Endothelial cell of umbilical vein (primary cell): ENCODE data around the gene KRT6C. TPM values are rescaled to one million over a fixed set of nuclear protein-coding genes. Genes with fewer than 3 reads are reported as not detected.
"Not testable (repeated sequence)": the region's sequence is repeated elsewhere in the genome, so short reads cannot be mapped to it uniquely, and the experiment has no call there.

Experiments
- BruUV-seq: library from RNA; stranded (reverse); fragments of 400-500 nt; replicated peaks from 2 replicates; lab custom pipeline; 2021; lab: Mats Ljungman, UMichigan
- CTCF ChIA-PET: fragments of 300-600, 350-600 bp; sonication (Branson Sonifier 250); formaldehyde crosslinking; loops from one replicate; lab custom pipeline; 2021; ENCODE audit warnings: antibody characterized with exemption, inconsistent platforms; lab: Charles Lee
- POLR2A ChIA-PET: fragments of 300-600, 350-600 bp; sonication (Branson Sonifier 250); formaldehyde crosslinking; loops from one replicate; lab custom pipeline; 2021; ENCODE audit warnings: antibody characterized with exemption, inconsistent platforms; lab: Charles Lee
- DNase-seq: peaks from one replicate; pipeline ENCODE4 v3.0.0-alpha.2; 2011; ENCODE audit warnings: low read depth, low spot score
- FAIRE-seq: peaks from 2 replicates; lab custom pipeline; 2011; peaks lifted over from hg19 to GRCh38; lab: Jason Lieb, UNC
- H2AFZ ChIP-seq: 2 replicates; pipeline ENCODE4 v1.6.0; 2012; ENCODE audit warnings: low read depth, low read length, control low read depth, inconsistent platforms
- H3K27ac ChIP-seq: 2 replicates; pipeline ENCODE4 v1.5.1; 2011; ENCODE audit warnings: low read depth, mild to moderate bottlenecking, control low read depth, low read length, moderate library complexity; ENCODE audit not compliant: insufficient read depth
- H3K27me3 ChIP-seq, 2 experiments: 2 replicates each; pipeline versions ENCODE4 v1.6.0 to v1.6.1; 2011; ENCODE audit warnings: low read length in 2 of 2, mixed read lengths in 1 of 2; ENCODE audit not compliant: control insufficient read depth in 2 of 2, insufficient read depth in 2 of 2
- H3K36me3 ChIP-seq, 2 experiments: 2 replicates in 1 of 2; 3 replicates in 1 of 2; pipeline ENCODE4 v1.5.1; 2011; ENCODE audit warnings: low read length in 2 of 2, mild to moderate bottlenecking in 1 of 2, moderate library complexity in 1 of 2; ENCODE audit not compliant: control insufficient read depth in 2 of 2, insufficient read depth in 2 of 2; ENCODE audit errors: extremely low read depth in 1 of 2
- H3K4me1 ChIP-seq: 3 replicates; pipeline ENCODE4 v1.5.1; 2011; ENCODE audit warnings: mild to moderate bottlenecking, low read length; ENCODE audit not compliant: control insufficient read depth, insufficient read depth; ENCODE audit errors: extremely low read depth
- H3K4me2 ChIP-seq: 2 replicates; pipeline ENCODE4 v1.6.1; 2011; ENCODE audit warnings: low read length, control low read depth, mixed read lengths; ENCODE audit not compliant: insufficient read depth
- H3K4me3 ChIP-seq, 3 experiments: fragments of 200-600 bp in 1 of 3; sonication (generic), shearing (Covaris generic) in 1 of 3; replicated peaks in 1 of 3; 2 replicates each; pipeline ENCODE4 v1.5.1; 2011 to 2016; ENCODE audit warnings: control low read depth in 3 of 3, low read length in 3 of 3, mild to moderate bottlenecking in 2 of 3, inconsistent platforms in 1 of 3, low read depth in 1 of 3, moderate library complexity in 1 of 3; ENCODE audit not compliant: insufficient read depth in 1 of 3
- H3K79me2 ChIP-seq: 2 replicates; pipeline ENCODE4 v1.6.0; 2012; ENCODE audit warnings: low read length, inconsistent platforms; ENCODE audit not compliant: control insufficient read depth, insufficient read depth
- H3K9ac ChIP-seq: replicated peaks from 2 replicates; pipeline ENCODE3; 2011; ENCODE audit warnings: low read length, control low read depth; ENCODE audit not compliant: insufficient read depth; ENCODE audit errors: extremely low read depth
- H3K9me1 ChIP-seq: replicated peaks from 3 replicates; pipeline ENCODE4 v1.6.0; 2011; ENCODE audit warnings: mild to moderate bottlenecking, low read length; ENCODE audit not compliant: control insufficient read depth, insufficient read depth; ENCODE audit errors: extremely low read depth
- H3K9me3 ChIP-seq: replicated peaks from 2 replicates; pipeline ENCODE4 v1.5.1; 2012; ENCODE audit warnings: low read length, inconsistent platforms; ENCODE audit not compliant: control insufficient read depth, insufficient read depth
- H4K20me1 ChIP-seq: replicated peaks from 2 replicates; pipeline ENCODE3; 2011; ENCODE audit warnings: mild to moderate bottlenecking, low read length; ENCODE audit not compliant: control insufficient read depth, insufficient read depth; ENCODE audit errors: extremely low read depth
- EZH2 ChIP-seq: IDR thresholded peaks from 2 replicates; pipeline ENCODE4 v1.6.1; 2012; ENCODE audit warnings: borderline replicate concordance, low read depth, mild to moderate bottlenecking, moderate library complexity, low read length, inconsistent platforms; ENCODE audit not compliant: severe bottlenecking
- FOS ChIP-seq: IDR thresholded peaks from 2 replicates; pipeline ENCODE4 v1.6.1; 2011; ENCODE audit warnings: mild to moderate bottlenecking, low read length, moderate library complexity, borderline replicate concordance; ENCODE audit not compliant: insufficient read depth
- GATA2 ChIP-seq: IDR thresholded peaks from 2 replicates; pipeline ENCODE4 v1.7.0; 2011; ENCODE audit warnings: low read depth, mild to moderate bottlenecking, moderate library complexity, mixed read lengths, low read length; ENCODE audit not compliant: insufficient read length, insufficient read depth
- JUN ChIP-seq: IDR thresholded peaks from 2 replicates; pipeline ENCODE4 v1.6.1; 2011; ENCODE audit warnings: borderline replicate concordance, low read depth; ENCODE audit not compliant: insufficient read length, insufficient read depth
- MYC ChIP-seq: IDR thresholded peaks from one replicate; pipeline ENCODE4 v1.6.1; 2011; ENCODE audit warnings: mild to moderate bottlenecking, low read depth, low read length
- POLR2A ChIP-seq: IDR thresholded peaks from 2 replicates; pipeline ENCODE4 v1.6.1; 2012; ENCODE audit warnings: low read depth, mild to moderate bottlenecking, control low read depth, low read length
- POLR2AphosphoS5 ChIP-seq: IDR thresholded peaks from 2 replicates; pipeline ENCODE4 v1.6.1; 2012; ENCODE audit warnings: low read depth, mild to moderate bottlenecking, control low read depth, low read length, moderate library complexity; ENCODE audit not compliant: insufficient read depth
- dilution Hi-C: fragments of 300-500 bp; cut with MboI; formaldehyde crosslinking; loops from one replicate; pipeline ENCODE4 v1.15.0; 2019; ENCODE audit warnings: low sequenced_read_pairs; ENCODE audit not compliant: extremely low pct_ligation_motif_present
- intact Hi-C: fragments of 100-400 bp; cut with micrococcal nuclease; formaldehyde crosslinking; loops from one replicate; pipeline ENCODE4 v1.10.0; 2022
- polyA plus RNA-seq, 4 experiments: library from polyadenylated mRNA; depleted of rRNA in 3 of 4; stranded (reverse) in 3 of 4; unstranded in 1 of 4; fragments of >200 nt; gene quantifications; 2 replicates each; pipeline versions ENCODE4 v1.2.1 to v1.2.3, GENCODE V29; 2011 to 2012; ENCODE audit warnings: missing spikeins in 1 of 4
- total RNA-seq: library from RNA; stranded (reverse); gene quantifications from 2 replicates; pipeline ENCODE4 v1.2.3, GENCODE V29; 2021
- TF ChIP-seq, protein P1 (sequence below), 2 donors: IDR thresholded peaks; 1 replicate in 1 of 2; 2 replicates in 1 of 2; pipeline ENCODE4 v1.5.1; 2011; ENCODE audit warnings: low read length in 2 of 2, mild to moderate bottlenecking in 2 of 2, moderate library complexity in 2 of 2, control low read depth in 1 of 2, inconsistent platforms in 1 of 2, low read depth in 1 of 2; ENCODE audit not compliant: insufficient read depth in 1 of 2; ENCODE audit errors: extremely low read depth in 1 of 2
- TF ChIP-seq, protein P2 (sequence below): IDR thresholded peaks from 2 replicates; pipeline ENCODE4 v1.6.1; 2011; ENCODE audit not compliant: insufficient read depth, insufficient read length

The KRT6C gene
- total and polyA plus RNA-seq, 2 donors (not counting 3 experiments of a cell fraction or from before 2014, with no cell fraction given), result not detected

- dilution Hi-C loops (no loop called here), intact Hi-C loops (no loop called here)
- DNase-seq, result no peak
- no peak for FAIRE-seq
- no peak within 1 kb of the TSS for H3K9ac ChIP-seq
- no TSS peak for BruUV-seq
- no peak for TF ChIP-seq JUN
- TF ChIP-seq, protein P1, sequence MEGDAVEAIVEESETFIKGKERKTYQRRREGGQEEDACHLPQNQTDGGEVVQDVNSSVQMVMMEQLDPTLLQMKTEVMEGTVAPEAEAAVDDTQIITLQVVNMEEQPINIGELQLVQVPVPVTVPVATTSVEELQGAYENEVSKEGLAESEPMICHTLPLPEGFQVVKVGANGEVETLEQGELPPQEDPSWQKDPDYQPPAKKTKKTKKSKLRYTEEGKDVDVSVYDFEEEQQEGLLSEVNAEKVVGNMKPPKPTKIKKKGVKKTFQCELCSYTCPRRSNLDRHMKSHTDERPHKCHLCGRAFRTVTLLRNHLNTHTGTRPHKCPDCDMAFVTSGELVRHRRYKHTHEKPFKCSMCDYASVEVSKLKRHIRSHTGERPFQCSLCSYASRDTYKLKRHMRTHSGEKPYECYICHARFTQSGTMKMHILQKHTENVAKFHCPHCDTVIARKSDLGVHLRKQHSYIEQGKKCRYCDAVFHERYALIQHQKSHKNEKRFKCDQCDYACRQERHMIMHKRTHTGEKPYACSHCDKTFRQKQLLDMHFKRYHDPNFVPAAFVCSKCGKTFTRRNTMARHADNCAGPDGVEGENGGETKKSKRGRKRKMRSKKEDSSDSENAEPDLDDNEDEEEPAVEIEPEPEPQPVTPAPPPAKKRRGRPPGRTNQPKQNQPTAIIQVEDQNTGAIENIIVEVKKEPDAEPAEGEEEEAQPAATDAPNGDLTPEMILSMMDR (IDR thresholded peaks at IDR 0.05; ENCODE audit: extremely low read depth in 1 of 2, insufficient read depth in 1 of 2, low read depth in 1 of 2, low read length in 2 of 2), result no peak
- no peak for TF ChIP-seq EZH2
- no peak for TF ChIP-seq GATA2
- TF ChIP-seq, protein P2, sequence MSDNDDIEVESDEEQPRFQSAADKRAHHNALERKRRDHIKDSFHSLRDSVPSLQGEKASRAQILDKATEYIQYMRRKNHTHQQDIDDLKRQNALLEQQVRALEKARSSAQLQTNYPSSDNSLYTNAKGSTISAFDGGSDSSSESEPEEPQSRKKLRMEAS, result no peak
- TF ChIP-seq MYC, result no peak
- TF ChIP-seq POLR2AphosphoS5, result no peak
- TF ChIP-seq FOS, result no peak
- TF ChIP-seq POLR2A, result no peak
- CTCF ChIA-PET, result interaction anchor here (1.2 to 2.3 kb wide), 2 partner anchors 11 to 378 kb away, joined by 3 to 6 read pairs; no protein-coding TSS in a partner anchor
- no peaks in the 10 kb centered on the region for H3K9me1 ChIP-seq
- H3K4me3 ChIP-seq, result no peak within 1 kb of the TSS
- H3K36me3 ChIP-seq, result no peaks in the 10 kb centered on the region
- peaks cover 2 to 8% of the 10 kb centered on the region in 2 experiments for H3K27me3 ChIP-seq
- POLR2A ChIA-PET, result no interaction called here
- no peaks in the 10 kb centered on the region for H4K20me1 ChIP-seq
- no peak within 1 kb of the TSS for H3K4me2 ChIP-seq
- H3K79me2 ChIP-seq, result no peaks in the 10 kb centered on the region
- no peaks in the 10 kb centered on the region for H3K4me1 ChIP-seq
- no peak within 1 kb of the TSS for H2AFZ ChIP-seq
- H3K27ac ChIP-seq, result no peak within 1 kb of the TSS
- H3K9me3 ChIP-seq, result no peaks in the 10 kb centered on the region
These were observed 19.6 kb upstream of the KRT6C start, which contains the start of gene KRT6A for GRCh38 chr12:52493172-52493571. Gene KRT6A (minus strand): TSS chr12:52493257. CDS start chr12:52493188, 69 bp downstream.

DNA sequence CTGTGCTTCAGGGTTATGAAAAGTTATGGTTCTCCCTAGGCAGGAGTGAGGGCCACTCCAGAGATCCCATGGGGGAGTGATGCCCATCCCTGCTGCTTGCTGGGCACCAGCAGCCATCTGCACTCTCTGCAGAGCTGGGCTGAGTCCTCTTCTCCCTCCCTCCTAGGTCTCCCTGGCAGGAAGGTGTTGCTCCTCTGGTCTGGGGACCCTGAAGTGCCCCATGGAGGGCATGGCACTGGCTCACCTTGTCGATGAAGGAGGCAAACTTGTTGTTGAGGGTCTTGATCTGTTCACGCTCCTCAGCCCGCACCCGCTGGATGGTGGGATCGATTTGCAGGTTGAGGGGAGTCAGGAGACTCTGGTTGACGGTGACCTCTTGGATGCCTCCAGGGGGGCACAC lies 18.8 kb upstream of the KRT6C start:
- intact Hi-C loops, H3K9ac ChIP-seq, POLR2A ChIA-PET, H3K9me1 ChIP-seq, H3K4me1 ChIP-seq, H4K20me1 ChIP-seq, BruUV-seq, dilution Hi-C loops, H3K4me3 ChIP-seq, H3K4me2 ChIP-seq, CTCF ChIA-PET, H3K9me3 ChIP-seq, H3K79me2 ChIP-seq, DNase-seq, H2AFZ ChIP-seq, FAIRE-seq, H3K27me3 ChIP-seq, H3K27ac ChIP-seq, H3K36me3 ChIP-seq: not testable (repeated sequence)

- POLR2A ChIA-PET, H3K36me3 ChIP-seq, dilution Hi-C loops, FAIRE-seq, DNase-seq, H3K4me1 ChIP-seq, BruUV-seq, H4K20me1 ChIP-seq, H3K27ac ChIP-seq, H3K27me3 ChIP-seq, H3K9me3 ChIP-seq, H3K4me2 ChIP-seq, CTCF ChIA-PET, H3K79me2 ChIP-seq, H3K9ac ChIP-seq, intact Hi-C loops, H3K9me1 ChIP-seq, H3K4me3 ChIP-seq, H2AFZ ChIP-seq: not testable (repeated sequence)
These were observed 17.9 kb upstream of the KRT6C start for GRCh38 chr12:52491495-52491894.
